Measurements from ENCODE around the gene PSKH1. TPM values are rescaled to one million over a fixed set of nuclear protein-coding genes. Genes with fewer than 3 reads are reported as not detected.
A peak's percentile ranks its signal among the peaks of the same experiment; 100 is the strongest.
"Not testable (repeated sequence)": the region's sequence is repeated elsewhere in the genome, so short reads cannot be mapped to it uniquely, and the experiment has no call there.

Gene PSKH1
- total and polyA plus RNA-seq, 4 donors, result 11.8 to 32.9 (median 21.2) TPM

- no peak for ATAC-seq (ENCODE audit: insufficient read depth, low FRiP score)
- Histone ChIP-seq H3K4me1 (ENCODE audit: control insufficient read depth in 5 of 5, insufficient read depth in 5 of 5, low read length in 5 of 5) (peaks cover 0 to 15% (median 3%) of the 10 kb centered on the region in 5 donors), H3K9ac (ENCODE audit: insufficient read depth in 1 of 2, low read length in 2 of 2) (no peak overlapping the region)
Observed at GRCh38 chr16:67914758-67915495, 21.9 kb downstream of the PSKH1 start.

GRCh38 chr16:67915496-67915769 lies 22.4 kb downstream of the PSKH1 start:
- not testable (repeated sequence) for H3K9ac ChIP-seq (ENCODE audit: insufficient read depth in 1 of 2, low read length in 2 of 2); H3K4me3 ChIP-seq; H3K27me3 ChIP-seq (ENCODE audit: control insufficient read depth in 3 of 3, insufficient read depth in 3 of 3, low read length in 2 of 3); H3K9me3 ChIP-seq (ENCODE audit: control insufficient read depth in 4 of 4, insufficient read depth in 3 of 4, low read length in 3 of 4); DNase-seq; H3K27ac ChIP-seq (ENCODE audit: low read depth in 1 of 2, low read length in 1 of 2); ATAC-seq (ENCODE audit: insufficient read depth, low FRiP score)
- Histone ChIP-seq H3K4me1 (ENCODE audit: control insufficient read depth in 5 of 5, insufficient read depth in 5 of 5, low read length in 5 of 5) (peaks cover 0 to 15% (median 3%) of the 10 kb centered on the region in 5 donors), H3K36me3 (ENCODE audit: control insufficient read depth in 4 of 4, insufficient read depth in 4 of 4, low read length in 4 of 4) (peaks cover 0 to 38% (median 24%) of the 10 kb centered on the region in 4 donors)
- WGBS, 2 donors, result 61 to 100% methylated on average over 1 to 2 of the region's 2 CpGs

More at GRCh38 chr16:67914758-67915495, 21.9 kb downstream of the PSKH1 start:
- H3K27ac ChIP-seq (ENCODE audit: low read depth in 1 of 2, low read length in 1 of 2), result peak overlapping the region in 1 of 2 donors; percentile 10
- DNase-seq, result no peak
- no peak for TF ChIP-seq CTCF (IDR thresholded peaks at IDR 0.05; ENCODE audit: control extremely low read depth, extremely low read depth)
- 80 to 83% methylated on average over 7 of the region's 7 CpGs for WGBS, 2 donors
- no peak overlapping the region for H3K4me3 ChIP-seq
- no peaks in the 10 kb centered on the region for H3K27me3 ChIP-seq (ENCODE audit: control insufficient read depth in 3 of 3, insufficient read depth in 3 of 3, low read length in 2 of 3)
- no peaks in the 10 kb centered on the region for H3K9me3 ChIP-seq (ENCODE audit: control insufficient read depth in 4 of 4, insufficient read depth in 3 of 4, low read length in 3 of 4)
- peaks cover 0 to 40% (median 26%) of the 10 kb centered on the region in 4 donors for H3K36me3 ChIP-seq (ENCODE audit: control insufficient read depth in 4 of 4, insufficient read depth in 4 of 4, low read length in 4 of 4)

GRCh38 chr16:67915831-67916723 lies 23.0 kb downstream of the PSKH1 start:
- Histone ChIP-seq H3K4me1 (ENCODE audit: control insufficient read depth in 5 of 5, insufficient read depth in 5 of 5, low read length in 5 of 5) (peaks cover 0 to 14% (median 3%) of the 10 kb centered on the region in 5 donors), H3K36me3 (ENCODE audit: control insufficient read depth in 4 of 4, insufficient read depth in 4 of 4, low read length in 4 of 4) (peaks cover 0 to 34% (median 21%) of the 10 kb centered on the region in 4 donors)

More at GRCh38 chr16:67915831-67916723, 23.0 kb downstream of the PSKH1 start:
- ATAC-seq (ENCODE audit: insufficient read depth, low FRiP score) (no peak), DNase-seq (no peak)
- H3K27me3 ChIP-seq (ENCODE audit: control insufficient read depth in 3 of 3, insufficient read depth in 3 of 3, low read length in 2 of 3), result no peaks in the 10 kb centered on the region
- 77 to 94% methylated on average over 7 of the region's 7 CpGs for WGBS, 2 donors
- peak overlapping the region in 1 of 2 donors; percentile 92 for H3K27ac ChIP-seq (ENCODE audit: low read depth in 1 of 2, low read length in 1 of 2)
- H3K9me3 ChIP-seq (ENCODE audit: control insufficient read depth in 4 of 4, insufficient read depth in 3 of 4, low read length in 3 of 4), result no peaks in the 10 kb centered on the region
- H3K4me3 ChIP-seq, result no peak overlapping the region
- TF ChIP-seq CTCF (IDR thresholded peaks at IDR 0.05; ENCODE audit: control extremely low read depth, extremely low read depth), result no peak
- H3K9ac ChIP-seq (ENCODE audit: insufficient read depth in 1 of 2, low read length in 2 of 2), result no peak overlapping the region

Measured in lung (tissue), 12 donors.